ENCODE measurements around the gene SORCS2. TPM values are rescaled to one million over a fixed set of nuclear protein-coding genes. Genes with fewer than 3 reads are reported as not detected.

SORCS2 gene
- total RNA-seq, 5 donors from 2014 or later (not counting 1 experiment from before 2014, with no cell fraction given): 0.22 TPM; not detected in 4

DNA sequence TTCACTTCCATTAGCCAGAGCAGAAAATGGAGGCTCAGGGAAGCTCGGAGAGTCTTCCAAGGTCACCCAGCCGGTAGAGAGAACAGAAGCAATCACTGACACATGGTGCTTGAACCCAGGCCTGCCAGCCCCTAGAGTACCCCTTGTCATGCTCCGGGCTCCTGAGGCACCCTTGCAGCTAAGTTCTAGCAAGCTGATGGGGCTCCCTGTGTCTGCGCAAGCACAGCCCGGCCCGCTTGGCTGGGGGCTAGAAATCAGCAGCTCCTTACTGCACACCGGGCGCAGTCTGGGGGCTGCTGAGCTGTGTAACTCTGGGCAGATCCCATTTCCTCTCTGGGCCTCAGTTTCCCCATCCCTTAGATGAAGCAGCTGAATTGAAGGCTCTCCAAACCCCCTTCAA lies 344.5 kb downstream of the SORCS2 start:
- ATAC-seq (replicated peaks in 1 of 4) (no peak), DNase-seq (no peak)
- ChIA-PET POLR2A (no interaction called here), CTCF (no interaction called here)
- H3K4me3 Mint-ChIP-seq: no peak overlapping the region
- 88% methylated on average over 8 of the region's 8 CpGs for WGBS (ENCODE audit: insufficient coverage)
- Histone ChIP-seq H3K36me3 (ENCODE audit: control insufficient read depth in 2 of 2, extremely low read depth in 1 of 2, insufficient read depth in 1 of 2, low read length in 1 of 2) (no peaks in the 10 kb centered on the region), H3K27me3 (replicated peaks in 1 of 2; ENCODE audit: control insufficient read depth in 2 of 2, extremely low read depth in 1 of 2, insufficient read depth in 2 of 2, low read length in 1 of 2) (peaks cover 0 to 20% of the 10 kb centered on the region in 2 experiments), H3K4me1 (ENCODE audit: control insufficient read depth in 1 of 2, extremely low read depth in 1 of 2, insufficient read depth in 2 of 2, low read length in 2 of 2) (peaks cover 0 to 6% of the 10 kb centered on the region in 2 experiments), H3K9me3 (no peaks in the 10 kb centered on the region), H3K27ac (ENCODE audit: low read length) (no peak overlapping the region), H3K4me3 (ENCODE audit: control insufficient read depth in 1 of 2, extremely low read depth in 1 of 2, low read length in 1 of 2) (no peak overlapping the region)
- no peaks in the 10 kb centered on the region for H3K9me3 Mint-ChIP-seq
- peaks cover 0 to 2% (median 2%) of the 10 kb centered on the region in 3 donors for H3K4me1 Mint-ChIP-seq
- no peak overlapping the region for H3K27ac Mint-ChIP-seq
- peaks cover 0 to 4% of the 10 kb centered on the region in 2 donors for H3K27me3 Mint-ChIP-seq
- H3K36me3 Mint-ChIP-seq: no peaks in the 10 kb centered on the region

- Mint-ChIP-seq H3K9me3 (no peaks in the 10 kb centered on the region), H3K4me1 (peaks cover 0 to 2% (median 2%) of the 10 kb centered on the region in 3 donors), H3K27ac (no peak overlapping the region), H3K4me3 (no peak overlapping the region), H3K36me3 (no peaks in the 10 kb centered on the region), H3K27me3 (no peaks in the 10 kb centered on the region)
- ATAC-seq (replicated peaks in 1 of 4) (no peak), DNase-seq (no peak)
- no peak overlapping the region for H3K4me3 ChIP-seq (ENCODE audit: control insufficient read depth in 1 of 2, extremely low read depth in 1 of 2, low read length in 1 of 2)
- H3K36me3 ChIP-seq (ENCODE audit: control insufficient read depth in 2 of 2, extremely low read depth in 1 of 2, insufficient read depth in 1 of 2, low read length in 1 of 2): no peaks in the 10 kb centered on the region
- H3K27ac ChIP-seq (ENCODE audit: low read length): no peak overlapping the region
- POLR2A ChIA-PET: no interaction called here
- H3K9me3 ChIP-seq: no peaks in the 10 kb centered on the region
- peaks cover 0 to 11% of the 10 kb centered on the region in 2 experiments for H3K27me3 ChIP-seq (replicated peaks in 1 of 2; ENCODE audit: control insufficient read depth in 2 of 2, extremely low read depth in 1 of 2, insufficient read depth in 2 of 2, low read length in 1 of 2)
- WGBS (ENCODE audit: insufficient coverage): 79% methylated on average over 3 of the region's 8 CpGs
- CTCF ChIA-PET: no interaction called here
- H3K4me1 ChIP-seq (ENCODE audit: control insufficient read depth in 1 of 2, extremely low read depth in 1 of 2, insufficient read depth in 2 of 2, low read length in 2 of 2): peaks cover 0 to 6% of the 10 kb centered on the region in 2 experiments
Observed at GRCh38 chr4:7537853-7538400, 345.6 kb downstream of the SORCS2 start.

- Histone ChIP-seq H3K4me3 (ENCODE audit: control insufficient read depth in 1 of 2, extremely low read depth in 1 of 2, low read length in 1 of 2) (no peak overlapping the region), H3K4me1 (ENCODE audit: control insufficient read depth in 1 of 2, extremely low read depth in 1 of 2, insufficient read depth in 2 of 2, low read length in 2 of 2) (peaks cover 0 to 6% of the 10 kb centered on the region in 2 experiments), H3K27ac (ENCODE audit: low read length) (no peak overlapping the region), H3K9me3 (no peaks in the 10 kb centered on the region), H3K36me3 (ENCODE audit: control insufficient read depth in 2 of 2, extremely low read depth in 1 of 2, insufficient read depth in 1 of 2, low read length in 1 of 2) (no peaks in the 10 kb centered on the region), H3K27me3 (replicated peaks in 1 of 2; ENCODE audit: control insufficient read depth in 2 of 2, extremely low read depth in 1 of 2, insufficient read depth in 2 of 2, low read length in 1 of 2) (peaks cover 0 to 10% of the 10 kb centered on the region in 2 experiments)
- no peak for DNase-seq
- H3K4me1 Mint-ChIP-seq: peaks cover 0 to 2% (median 2%) of the 10 kb centered on the region in 3 donors
- CTCF ChIA-PET: no interaction called here
- no peak overlapping the region for H3K4me3 Mint-ChIP-seq
- no peaks in the 10 kb centered on the region for H3K27me3 Mint-ChIP-seq
- H3K9me3 Mint-ChIP-seq: no peaks in the 10 kb centered on the region
- H3K36me3 Mint-ChIP-seq: no peaks in the 10 kb centered on the region
- H3K27ac Mint-ChIP-seq: no peak overlapping the region
- no peak for ATAC-seq (replicated peaks in 1 of 4)
- POLR2A ChIA-PET: no interaction called here
- WGBS (ENCODE audit: insufficient coverage): 79% methylated on average over 8 of the region's 8 CpGs
Observed at GRCh38 chr4:7538518-7538917, 346.2 kb downstream of the SORCS2 start.

GRCh38 chr4:7539186-7539585 lies 346.8 kb downstream of the SORCS2 start:
- no peak overlapping the region for H3K4me3 Mint-ChIP-seq
- DNase-seq: no peak
- Histone ChIP-seq H3K27ac (ENCODE audit: low read length) (peak overlapping the region; percentile 12), H3K27me3 (replicated peaks in 1 of 2; ENCODE audit: control insufficient read depth in 2 of 2, extremely low read depth in 1 of 2, insufficient read depth in 2 of 2, low read length in 1 of 2) (peaks cover 0 to 9% of the 10 kb centered on the region in 2 experiments), H3K36me3 (ENCODE audit: control insufficient read depth in 2 of 2, extremely low read depth in 1 of 2, insufficient read depth in 1 of 2, low read length in 1 of 2) (no peaks in the 10 kb centered on the region), H3K4me3 (ENCODE audit: control insufficient read depth in 1 of 2, extremely low read depth in 1 of 2, low read length in 1 of 2) (no peak overlapping the region), H3K9me3 (no peaks in the 10 kb centered on the region), H3K4me1 (ENCODE audit: control insufficient read depth in 1 of 2, extremely low read depth in 1 of 2, insufficient read depth in 2 of 2, low read length in 2 of 2) (peaks cover 0 to 6% of the 10 kb centered on the region in 2 experiments)
- H3K4me1 Mint-ChIP-seq: peaks cover 0 to 2% (median 2%) of the 10 kb centered on the region in 3 donors
- ChIA-PET POLR2A (no interaction called here), CTCF (no interaction called here)
- no peaks in the 10 kb centered on the region for H3K27me3 Mint-ChIP-seq
- H3K9me3 Mint-ChIP-seq: peaks cover 0 to 2% (median 0%) of the 10 kb centered on the region in 3 donors
- H3K27ac Mint-ChIP-seq: peak overlapping the region in 1 of 2 donors; percentile 48
- ATAC-seq (replicated peaks in 1 of 4): no peak
- H3K36me3 Mint-ChIP-seq: no peaks in the 10 kb centered on the region
- WGBS (ENCODE audit: insufficient coverage): 58% methylated on average over 3 of the region's 3 CpGs

DNA sequence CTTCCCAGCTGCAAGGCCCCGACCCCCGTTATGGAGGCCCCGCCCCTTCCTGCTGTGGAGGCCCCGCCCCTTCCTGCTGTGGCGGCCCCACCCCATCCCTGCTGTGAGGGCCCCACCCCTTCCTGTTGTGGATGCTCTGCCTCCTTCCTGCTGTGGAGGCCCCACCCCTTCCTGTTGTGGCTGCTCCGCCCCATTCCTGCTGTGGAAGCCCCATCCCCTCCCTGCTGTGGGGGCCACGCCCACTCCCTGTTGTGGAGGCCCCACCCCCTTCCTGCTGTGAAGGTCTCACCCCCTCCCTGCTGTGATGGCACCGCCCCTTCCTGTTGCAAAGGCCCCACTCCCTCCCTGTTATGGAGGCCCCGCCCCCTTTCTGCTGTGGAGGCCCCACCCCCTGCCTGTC lies 347.3 kb downstream of the SORCS2 start:
- no peaks in the 10 kb centered on the region for H3K36me3 ChIP-seq (ENCODE audit: control insufficient read depth in 2 of 2, extremely low read depth in 1 of 2, insufficient read depth in 1 of 2, low read length in 1 of 2)
- H3K27ac ChIP-seq (ENCODE audit: low read length): peak overlapping the region; percentile 34
- H3K4me3 ChIP-seq (ENCODE audit: control insufficient read depth in 1 of 2, extremely low read depth in 1 of 2, low read length in 1 of 2): no peak overlapping the region
- peaks cover 0 to 6% of the 10 kb centered on the region in 2 experiments for H3K4me1 ChIP-seq (ENCODE audit: control insufficient read depth in 1 of 2, extremely low read depth in 1 of 2, insufficient read depth in 2 of 2, low read length in 2 of 2)
- peak in 33 of 35 experiments; percentile 30 to 84 (median 73) for DNase-seq
- Mint-ChIP-seq H3K4me3 (no peak overlapping the region), H3K36me3 (no peaks in the 10 kb centered on the region), H3K27ac (peak overlapping the region in 1 of 2 donors; percentile 48), H3K27me3 (no peaks in the 10 kb centered on the region), H3K4me1 (peaks cover 0 to 2% (median 2%) of the 10 kb centered on the region in 3 donors), H3K9me3 (peaks cover 0 to 4% (median 0%) of the 10 kb centered on the region in 3 donors)
- H3K27me3 ChIP-seq (replicated peaks in 1 of 2; ENCODE audit: control insufficient read depth in 2 of 2, extremely low read depth in 1 of 2, insufficient read depth in 2 of 2, low read length in 1 of 2): peaks cover 0 to 8% of the 10 kb centered on the region in 2 experiments
- no peaks in the 10 kb centered on the region for H3K9me3 ChIP-seq
- peak; percentile 77 to 88 (median 80) for ATAC-seq (replicated peaks in 1 of 4)
- WGBS (ENCODE audit: insufficient coverage): 86% methylated on average over 1 of the region's 9 CpGs
- ChIA-PET POLR2A (no interaction called here), CTCF (no interaction called here)

- no peak overlapping the region for H3K4me3 ChIP-seq (ENCODE audit: control insufficient read depth in 1 of 2, extremely low read depth in 1 of 2, low read length in 1 of 2)
- ATAC-seq (replicated peaks in 1 of 4) (no peak), DNase-seq (peak in 2 of 35 experiments; percentile 3 to 4)
- CTCF ChIA-PET: no interaction called here
- Mint-ChIP-seq H3K27ac (peak overlapping the region; percentile 22 to 36), H3K36me3 (no peaks in the 10 kb centered on the region), H3K4me3 (no peak overlapping the region), H3K4me1 (peaks cover 0 to 2% (median 2%) of the 10 kb centered on the region in 3 donors), H3K9me3 (peaks cover 0 to 4% (median 0%) of the 10 kb centered on the region in 3 donors), H3K27me3 (no peaks in the 10 kb centered on the region)
- H3K4me1 ChIP-seq (ENCODE audit: control insufficient read depth in 1 of 2, extremely low read depth in 1 of 2, insufficient read depth in 2 of 2, low read length in 2 of 2): peaks cover 0 to 6% of the 10 kb centered on the region in 2 experiments
- H3K27me3 ChIP-seq (replicated peaks in 1 of 2; ENCODE audit: control insufficient read depth in 2 of 2, extremely low read depth in 1 of 2, insufficient read depth in 2 of 2, low read length in 1 of 2): peaks cover 0 to 5% of the 10 kb centered on the region in 2 experiments
- POLR2A ChIA-PET: no interaction called here
- no peaks in the 10 kb centered on the region for H3K36me3 ChIP-seq (ENCODE audit: control insufficient read depth in 2 of 2, extremely low read depth in 1 of 2, insufficient read depth in 1 of 2, low read length in 1 of 2)
- 91% methylated on average over 12 of the region's 12 CpGs for WGBS (ENCODE audit: insufficient coverage)
- no peaks in the 10 kb centered on the region for H3K9me3 ChIP-seq
- H3K27ac ChIP-seq (ENCODE audit: low read length): no peak overlapping the region
Observed at GRCh38 chr4:7540206-7540605, 347.9 kb downstream of the SORCS2 start.
